NCI-H524 (cell line): ENCODE results near the gene ARHGAP8.

Experiments used
- DNase-seq, 2 experiments: peaks; one replicate each; lab custom pipeline; 2025; lab: John Stamatoyannopoulos, UW

Gene ARHGAP8

DNA sequence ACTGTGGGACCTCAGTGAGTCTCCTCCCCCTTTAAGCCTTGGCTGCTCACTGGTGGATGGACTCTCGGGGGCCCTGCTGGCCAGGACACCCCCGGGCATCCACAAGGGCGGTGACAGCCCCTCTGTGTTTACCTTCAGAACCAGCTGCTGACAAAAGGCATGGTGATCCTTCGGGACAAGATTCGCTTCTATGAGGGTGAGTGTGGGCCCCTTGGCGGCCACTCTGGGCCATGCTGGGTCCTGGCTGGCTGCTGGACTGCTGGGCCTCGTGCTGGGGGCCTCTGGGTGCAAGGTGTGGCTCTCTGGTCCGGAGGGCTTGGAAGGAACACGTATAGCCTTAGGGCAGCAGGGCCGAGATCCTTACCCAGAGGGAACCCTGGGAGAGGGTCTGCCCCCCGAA, 25.9 kb upstream of the ARHGAP8 start:
- no peak for DNase-seq

DNA sequence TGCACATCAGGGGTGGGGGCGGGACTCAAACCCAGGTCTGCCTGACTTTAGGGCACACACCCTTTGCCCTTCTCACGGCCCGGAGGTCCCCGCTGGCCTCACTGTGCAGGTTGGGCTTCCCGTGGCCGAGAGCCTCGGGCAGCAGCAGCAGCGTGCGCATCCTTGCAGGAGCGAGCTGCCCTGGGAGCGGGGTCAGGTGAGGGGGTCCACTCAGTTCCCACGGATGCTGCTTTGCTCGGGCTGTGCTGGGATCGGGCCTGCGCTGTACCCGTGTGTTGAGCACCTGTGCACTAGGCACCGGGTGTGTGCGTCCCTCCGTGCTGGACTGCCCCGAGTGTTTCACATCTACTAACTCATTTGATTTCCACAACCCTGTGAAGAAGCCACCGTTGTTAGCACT, 25.2 kb upstream of the ARHGAP8 start:
- DNase-seq = no peak

DNA sequence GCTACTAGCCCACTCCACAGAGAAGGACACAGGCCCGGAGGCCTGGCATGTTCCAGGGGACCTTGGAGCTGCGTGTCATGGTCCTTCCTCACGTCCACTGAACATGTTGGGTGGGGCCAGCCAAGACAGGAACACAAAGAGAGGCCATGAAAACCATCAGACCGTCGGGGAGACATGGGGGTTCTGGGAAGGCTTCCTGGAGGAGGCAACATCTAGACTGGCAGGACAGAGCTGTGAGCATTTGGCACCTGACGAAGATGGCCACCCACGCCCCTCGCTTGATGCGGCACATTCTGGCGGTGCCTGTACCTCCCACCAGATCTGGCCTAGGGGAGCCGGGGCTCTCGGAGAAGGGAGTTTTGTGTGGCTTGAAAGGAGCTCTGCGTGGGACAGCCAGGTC, 24.7 kb upstream of the ARHGAP8 start:
- no peak for DNase-seq

DNA sequence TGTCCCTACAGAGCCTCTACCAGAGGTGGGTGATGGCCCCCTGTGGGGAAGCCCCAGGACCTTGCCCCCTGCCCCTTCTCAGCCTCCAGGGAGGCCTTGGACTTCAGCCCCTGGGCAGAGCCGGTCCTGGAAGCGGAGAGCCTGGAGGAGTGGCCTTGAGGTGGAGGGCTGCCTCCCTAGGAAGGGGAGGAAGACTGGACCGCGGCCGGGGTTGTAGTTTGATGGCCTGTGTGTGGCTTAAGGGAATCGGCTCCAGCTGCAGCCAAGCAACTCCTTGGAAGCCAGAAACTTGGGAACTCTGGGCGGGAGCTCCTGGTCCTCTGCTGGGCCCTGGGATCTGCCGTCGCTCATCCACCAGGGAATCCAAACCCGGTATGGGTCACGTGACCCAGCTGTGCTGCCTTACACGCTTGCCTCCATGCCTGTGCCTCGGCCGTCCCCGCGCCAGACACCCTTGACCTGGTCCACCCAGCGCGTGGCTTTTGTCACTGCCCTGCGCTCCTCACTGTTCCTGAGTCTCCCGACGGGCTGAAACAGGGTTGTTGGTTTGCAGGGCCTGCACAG, 23.5 kb upstream of the ARHGAP8 start:
- DNase-seq = no peak

DNA sequence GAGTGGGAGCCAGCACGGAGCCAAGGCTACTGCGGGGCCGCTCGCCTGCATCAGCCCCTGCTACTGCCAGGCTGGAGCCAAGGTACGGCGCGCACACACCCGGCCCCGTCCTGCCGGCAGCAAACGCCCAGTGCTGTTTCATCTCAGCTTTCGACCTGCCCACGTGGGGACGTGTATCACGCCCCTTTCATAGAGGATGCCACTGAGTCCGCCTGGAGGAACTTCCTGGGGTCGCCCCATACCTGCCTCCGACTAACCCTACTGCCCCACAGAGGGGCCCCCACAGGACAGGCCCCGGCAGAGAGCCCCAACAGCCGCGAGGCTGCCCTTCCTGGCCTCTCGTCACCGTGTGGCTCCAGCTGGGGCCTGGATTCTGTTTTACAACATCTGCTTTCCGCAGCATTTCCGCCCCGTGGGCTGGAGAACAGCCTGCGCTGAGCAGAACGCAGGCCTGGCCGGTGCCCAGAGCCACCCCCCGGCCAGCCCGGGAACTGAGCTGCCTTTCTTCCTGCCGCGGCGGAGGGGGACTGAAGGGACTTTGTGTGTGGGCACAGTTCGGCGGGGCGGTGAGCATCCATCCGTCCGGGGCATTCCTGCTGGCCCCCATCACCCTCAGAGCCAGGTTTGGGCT, 22.9 kb upstream of the ARHGAP8 start:
- DNase-seq = no peak

DNA sequence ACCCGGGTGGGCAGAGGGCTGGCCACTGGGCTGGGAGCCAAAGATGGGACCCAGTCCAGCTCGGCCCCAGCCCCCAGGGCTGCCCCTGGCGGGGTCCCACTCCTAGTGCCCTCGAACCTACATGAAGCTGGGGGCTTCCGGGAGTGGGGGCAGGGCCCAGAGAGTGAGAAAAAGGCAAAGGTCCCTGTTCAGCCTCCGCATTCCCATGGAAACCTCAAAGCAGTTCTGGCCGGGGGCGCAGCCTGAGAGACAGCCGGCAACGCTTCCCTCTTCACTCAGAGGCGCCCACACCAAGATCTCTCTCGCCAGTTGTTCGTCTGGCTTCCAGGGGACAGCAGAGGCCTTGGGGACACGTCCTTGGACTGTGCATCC, 22.4 kb upstream of the ARHGAP8 start:
- no peak for DNase-seq

DNA sequence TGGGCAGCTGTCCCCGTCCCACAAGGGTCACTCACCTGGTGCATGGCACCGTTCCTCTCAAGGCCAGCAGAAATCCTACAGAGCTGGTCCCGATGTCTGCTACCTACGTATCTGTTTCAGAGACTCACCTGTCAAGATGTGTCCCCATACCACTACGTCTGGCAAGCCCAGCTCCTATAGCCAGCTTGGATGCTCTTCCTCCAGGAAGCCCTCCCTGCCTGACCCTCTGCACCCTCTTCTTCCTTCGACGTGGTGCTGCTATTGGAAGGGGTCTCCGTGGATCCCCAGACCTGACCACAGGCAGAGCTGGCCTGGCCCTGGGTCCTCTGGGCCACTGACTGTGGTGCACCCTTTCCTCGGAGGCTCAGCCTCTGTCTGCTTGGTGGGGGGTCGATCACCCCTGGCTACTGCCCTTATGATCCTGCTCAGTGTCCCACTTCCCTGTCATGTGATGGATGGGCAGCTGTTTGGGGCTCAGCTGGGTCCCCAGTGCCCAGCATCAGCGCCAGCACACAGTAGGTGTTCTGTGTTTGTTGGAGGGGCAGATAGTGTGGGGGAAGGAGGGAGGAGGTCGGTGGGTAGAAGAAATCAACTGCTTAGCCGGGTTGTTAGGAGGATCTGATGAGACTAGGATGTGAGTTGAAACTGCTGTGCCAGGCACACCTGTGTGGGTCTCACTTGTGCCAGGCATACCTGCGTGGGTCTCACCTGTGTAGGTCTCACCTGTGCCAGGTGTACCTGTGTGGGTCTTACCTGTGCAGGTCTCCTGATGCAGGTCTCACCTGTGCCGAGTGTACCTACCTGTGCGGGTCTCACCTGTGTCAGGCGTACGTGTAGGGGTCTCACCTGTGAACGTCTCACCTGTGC, 21.7 kb upstream of the ARHGAP8 start:
- no peak for DNase-seq

DNA sequence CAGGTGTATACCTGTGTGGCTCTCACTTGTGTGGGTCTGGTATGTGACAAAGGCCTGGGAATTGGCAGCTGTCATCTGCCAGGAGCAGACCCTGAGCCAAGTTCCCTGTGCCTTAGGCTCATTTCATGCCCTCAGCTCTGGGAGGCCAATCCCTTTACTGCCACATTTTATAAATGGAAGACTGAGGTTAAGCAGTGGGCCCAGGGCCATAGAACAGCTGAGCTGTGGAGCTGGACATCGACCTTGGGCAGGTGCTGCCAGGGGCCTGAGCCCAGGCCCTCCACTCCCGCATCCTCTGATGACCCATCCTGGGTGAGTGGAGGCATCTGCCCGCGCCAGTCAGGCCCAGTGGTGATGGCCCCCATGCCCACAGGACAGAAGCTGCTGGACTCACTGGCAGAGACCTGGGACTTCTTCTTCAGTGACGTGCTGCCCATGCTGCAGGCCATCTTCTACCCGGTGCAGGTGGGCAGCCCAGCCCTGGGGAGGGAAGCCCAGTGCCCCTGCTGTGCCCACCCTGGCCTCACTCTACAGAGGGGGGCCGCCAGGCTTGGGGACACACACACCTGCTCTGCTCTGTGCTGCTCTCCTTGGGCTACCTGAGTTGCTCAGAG, 20.9 kb upstream of the ARHGAP8 start:
- no peak for DNase-seq

DNA sequence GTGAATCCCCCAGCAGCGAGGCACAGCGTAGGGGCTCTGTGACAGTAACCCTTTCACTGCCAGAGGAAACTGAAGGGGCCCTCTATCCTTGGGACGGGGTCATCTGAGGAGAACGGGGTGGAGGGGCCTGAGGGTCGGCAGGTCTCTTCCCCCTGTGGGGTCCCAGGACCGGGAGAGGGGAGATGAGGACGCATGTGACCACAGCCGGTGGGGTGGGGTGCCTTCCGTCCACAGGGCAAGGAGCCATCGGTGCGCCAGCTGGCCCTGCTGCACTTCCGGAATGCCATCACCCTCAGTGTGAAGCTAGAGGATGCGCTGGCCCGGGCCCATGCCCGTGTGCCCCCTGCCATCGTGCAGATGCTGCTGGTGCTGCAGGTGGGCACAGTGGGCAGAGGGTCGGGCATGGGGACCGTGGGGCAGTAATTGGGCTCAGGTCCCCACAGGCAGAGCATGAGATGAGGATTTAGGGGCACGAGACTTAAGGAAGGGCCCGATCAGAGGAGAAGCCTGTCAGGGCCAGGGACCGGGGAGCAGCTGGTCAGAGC, 20.3 kb upstream of the ARHGAP8 start:
- no peak for DNase-seq

DNA sequence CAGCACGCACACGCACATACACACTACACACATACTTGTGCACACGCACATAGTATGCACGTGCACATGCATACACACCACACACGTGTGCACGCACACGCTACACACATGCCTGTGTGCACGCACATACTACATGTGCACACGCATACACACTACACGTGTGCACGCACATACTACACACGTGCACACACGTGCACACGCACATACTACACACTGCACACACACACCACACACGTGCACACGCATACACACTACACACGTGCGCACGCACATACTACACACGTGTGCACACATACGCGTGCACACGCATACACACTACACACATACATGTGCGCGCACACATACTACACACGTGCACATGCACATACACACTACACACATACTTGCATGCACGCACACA, 19.7 kb upstream of the ARHGAP8 start:
- DNase-seq = no peak

DNA sequence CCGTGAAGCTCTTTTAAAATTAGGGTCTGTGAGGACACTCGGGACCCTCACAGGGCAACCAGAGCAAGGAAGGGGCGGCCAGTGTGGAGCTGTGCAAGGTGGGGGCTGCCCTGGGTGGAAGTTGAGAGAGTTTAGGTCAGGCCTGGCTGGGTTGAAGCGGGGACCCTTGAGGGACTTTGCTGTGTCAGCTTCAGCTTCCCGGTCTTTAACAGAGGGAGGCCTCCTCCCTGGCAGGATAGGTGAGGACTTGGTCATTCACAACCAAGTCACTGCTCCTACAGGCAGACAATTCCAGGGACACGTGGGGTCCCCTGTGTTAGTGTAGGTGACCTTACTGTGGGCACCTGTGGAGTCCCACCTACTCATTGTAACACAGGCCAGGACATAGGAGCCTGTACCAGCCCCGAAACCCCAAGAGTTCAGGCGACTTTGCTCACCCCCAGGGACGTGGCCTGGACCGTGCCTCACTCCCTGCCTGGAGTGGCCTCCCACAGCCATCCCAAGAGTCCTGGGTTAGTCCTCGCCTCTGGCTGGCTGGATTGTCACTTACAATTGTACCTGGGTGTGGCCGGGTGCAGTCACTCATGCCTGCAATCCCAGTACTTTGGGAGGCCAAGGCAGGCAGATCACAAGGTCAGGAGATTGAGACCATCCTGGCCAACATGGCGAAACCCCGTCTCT, 18.8 kb upstream of the ARHGAP8 start:
- no peak for DNase-seq

DNA sequence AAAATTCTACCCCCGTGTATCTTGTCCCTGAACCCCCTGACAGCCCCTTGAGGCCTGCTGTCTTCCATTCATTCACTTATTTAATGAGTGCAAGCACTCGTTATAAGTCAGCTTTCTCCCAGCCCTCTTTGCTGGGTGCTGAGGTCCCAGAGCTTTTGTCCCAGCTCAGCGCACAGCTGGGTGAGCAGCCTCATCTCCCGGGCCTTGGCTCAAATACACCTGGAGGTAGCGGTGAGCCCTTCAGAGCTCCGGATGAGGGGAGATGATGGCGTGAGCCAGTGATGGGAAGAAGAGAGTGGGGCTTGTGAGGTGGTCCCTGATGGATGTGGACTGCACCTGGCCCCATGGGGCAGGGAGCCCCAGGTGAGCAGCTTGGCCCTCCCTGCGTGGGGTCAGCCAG, 18.1 kb upstream of the ARHGAP8 start:
- no peak for DNase-seq

DNA sequence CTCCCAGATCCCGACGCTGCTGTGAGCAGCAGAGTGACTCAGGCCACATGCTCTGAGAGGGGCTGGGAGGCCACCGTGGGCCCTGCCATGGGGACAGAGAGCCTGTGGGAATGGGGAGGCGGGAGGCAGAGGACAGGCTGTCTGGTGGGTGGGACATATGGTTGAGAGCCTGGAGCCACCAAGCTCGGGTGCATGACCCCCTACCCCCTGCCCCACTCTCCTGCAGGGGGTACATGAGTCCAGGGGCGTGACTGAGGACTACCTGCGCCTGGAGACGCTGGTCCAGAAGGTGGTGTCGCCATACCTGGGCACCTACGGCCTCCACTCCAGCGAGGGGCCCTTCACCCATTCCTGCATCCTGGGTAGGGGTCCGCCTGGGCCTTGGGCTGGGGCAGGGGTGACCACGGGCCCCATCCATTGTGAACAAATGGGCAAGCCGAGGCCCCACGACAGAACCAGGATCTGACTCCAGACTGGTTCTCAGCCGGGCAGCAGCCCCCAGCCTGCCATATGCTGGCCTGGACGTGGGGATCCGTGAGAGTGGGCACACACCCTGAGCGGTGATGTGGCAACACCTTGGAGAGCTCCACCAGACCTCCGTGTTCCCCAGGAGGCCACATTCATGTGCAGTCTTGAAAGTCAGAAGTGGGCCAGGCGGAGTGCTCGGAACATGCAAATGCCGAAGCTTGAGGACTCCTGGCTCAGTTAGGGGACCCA, 17.4 kb upstream of the ARHGAP8 start:
- no peak for DNase-seq

DNA sequence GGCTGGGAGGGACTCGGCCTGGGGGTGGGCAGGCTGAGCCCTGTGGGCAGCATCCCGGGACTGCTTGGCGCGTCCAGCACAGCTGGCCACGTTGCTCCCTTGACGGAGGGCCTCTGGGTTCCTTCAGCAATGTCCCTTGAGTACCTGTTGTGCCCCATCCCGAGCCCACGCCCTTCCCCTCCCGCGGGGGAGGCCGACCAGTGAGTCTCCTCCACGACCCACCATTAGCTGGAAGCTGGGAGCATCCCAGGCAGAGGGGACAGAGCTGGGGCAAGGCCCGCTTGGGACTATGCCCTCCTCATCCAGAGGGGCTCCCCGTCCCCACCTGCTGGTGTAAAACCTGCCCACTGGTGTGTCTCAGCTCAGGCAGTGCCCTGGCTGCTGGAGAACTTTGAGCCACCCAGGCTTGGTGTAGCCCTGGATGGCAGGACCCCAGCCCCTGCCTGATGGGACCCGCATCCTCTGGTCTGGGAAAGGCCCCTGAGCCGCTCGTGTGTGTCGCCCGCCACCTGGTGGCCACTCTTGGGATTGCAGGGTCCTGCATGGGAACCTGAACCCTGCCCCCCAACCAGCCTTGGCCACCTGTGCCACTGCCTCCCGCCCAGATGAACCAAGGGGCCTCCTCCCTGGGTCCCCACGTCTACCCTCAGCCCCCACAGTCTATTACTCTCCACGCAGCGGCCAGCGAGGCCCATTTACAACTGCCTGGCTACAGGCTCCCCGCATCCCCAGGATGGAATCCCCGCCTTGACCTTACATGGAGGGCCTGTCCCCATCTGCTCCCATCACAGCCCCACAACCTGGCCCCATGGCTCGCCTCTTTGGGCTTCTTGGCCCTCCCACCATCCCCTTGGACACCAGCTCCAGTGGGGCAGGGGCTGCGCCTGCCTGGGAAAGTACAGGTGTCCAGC, 16.6 kb upstream of the ARHGAP8 start:
- DNase-seq = peak; percentile 42 to 69

DNA sequence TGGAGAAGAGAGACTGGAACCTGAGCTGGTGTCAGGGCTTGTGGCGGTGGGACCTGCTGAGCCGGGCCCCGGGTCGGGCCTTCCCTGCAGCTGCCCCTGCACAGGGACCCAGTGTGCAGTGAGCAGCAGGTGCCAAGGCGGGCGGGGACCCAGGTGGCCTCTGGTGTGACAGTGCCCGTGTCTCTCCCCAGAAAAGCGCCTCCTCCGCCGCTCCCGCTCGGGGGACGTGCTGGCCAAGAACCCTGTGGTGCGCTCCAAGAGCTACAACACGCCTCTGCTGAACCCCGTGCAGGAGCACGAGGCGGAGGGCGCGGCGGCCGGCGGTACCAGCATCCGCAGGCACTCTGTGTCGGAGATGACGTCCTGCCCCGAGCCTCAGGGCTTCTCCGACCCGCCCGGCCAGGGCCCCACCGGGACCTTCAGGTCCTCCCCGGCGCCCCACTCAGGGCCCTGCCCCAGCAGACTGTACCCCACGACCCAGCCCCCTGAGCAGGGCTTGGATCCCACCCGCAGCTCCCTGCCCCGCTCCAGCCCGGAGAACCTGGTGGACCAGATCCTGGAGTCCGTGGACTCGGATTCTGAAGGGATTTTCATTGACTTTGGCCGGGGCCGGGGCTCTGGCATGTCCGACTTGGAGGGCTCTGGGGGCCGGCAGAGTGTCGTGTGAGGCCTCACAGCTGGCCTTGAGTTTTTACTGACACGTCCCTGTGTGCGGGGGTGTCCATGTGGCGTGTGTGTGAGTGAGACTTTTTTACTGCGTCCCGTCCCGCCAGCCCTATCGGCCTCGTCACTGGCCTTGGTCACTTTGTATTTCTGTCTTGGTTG, 15.6 kb upstream of the ARHGAP8 start:
- DNase-seq = no peak

DNA sequence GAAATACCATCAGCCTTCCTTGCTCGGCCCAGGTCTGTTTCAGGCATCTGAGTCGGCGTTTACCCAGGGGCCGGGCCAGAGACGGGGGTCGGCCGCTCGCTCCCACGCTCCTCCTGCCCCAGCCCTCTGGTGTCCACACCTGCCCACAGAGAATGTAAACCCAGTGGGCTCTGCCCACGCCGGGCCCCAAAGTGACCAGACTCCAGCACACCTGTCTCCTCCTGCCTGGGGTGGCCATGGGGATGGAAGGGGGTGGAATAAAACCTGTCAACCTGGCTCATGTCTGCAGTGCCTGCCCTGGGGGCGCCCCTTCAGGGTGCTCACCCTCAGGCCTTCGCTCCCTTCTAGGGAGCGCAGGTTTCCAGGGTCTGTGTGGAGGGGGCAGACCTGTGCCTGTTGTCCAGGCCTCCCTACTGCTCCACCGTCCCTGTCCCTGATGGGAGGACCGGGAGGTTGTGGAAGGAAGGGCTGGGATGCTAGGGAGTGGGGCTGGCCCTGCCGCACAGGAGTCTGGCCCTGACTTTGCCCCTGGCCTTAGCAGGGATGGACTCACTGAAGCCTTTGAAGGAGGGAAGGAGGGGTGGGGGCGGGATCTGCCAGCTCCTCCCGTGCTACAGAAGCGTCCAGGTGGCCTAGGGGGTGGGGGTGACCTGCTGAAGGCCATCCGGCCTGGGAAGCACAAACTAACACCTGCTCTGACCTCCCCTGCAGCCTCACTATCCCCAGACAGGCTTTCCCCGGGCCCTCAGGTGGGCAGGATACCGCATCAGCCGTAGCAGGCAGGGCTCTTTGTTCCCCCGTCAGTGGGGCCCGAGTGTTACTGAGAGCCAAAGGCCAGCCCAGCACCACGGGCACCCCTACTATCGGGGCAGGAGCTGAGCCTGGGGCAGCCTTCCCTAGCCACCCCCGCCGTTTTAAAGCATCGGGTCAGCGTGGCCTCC, 14.7 kb upstream of the ARHGAP8 start:
- no peak for DNase-seq

DNA sequence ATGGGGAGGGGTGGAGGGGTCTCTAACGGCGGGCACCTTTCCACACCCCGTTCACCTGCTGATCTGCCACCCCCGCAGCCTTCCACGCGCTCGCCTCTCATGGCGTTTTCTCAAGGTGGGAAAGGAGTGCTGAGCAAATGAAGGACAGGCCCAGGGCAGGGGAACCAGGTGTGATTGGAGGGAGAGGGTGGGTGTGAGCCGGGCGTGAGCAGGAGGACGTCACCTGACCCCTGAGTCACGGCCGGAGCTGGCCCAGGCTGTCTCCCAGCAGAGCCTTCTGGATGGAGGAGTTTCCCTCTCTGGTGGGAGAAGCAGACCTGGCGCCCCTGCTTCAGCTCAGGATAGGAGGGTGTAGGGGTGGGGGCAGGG, 14.0 kb upstream of the ARHGAP8 start:
- no peak for DNase-seq

DNA sequence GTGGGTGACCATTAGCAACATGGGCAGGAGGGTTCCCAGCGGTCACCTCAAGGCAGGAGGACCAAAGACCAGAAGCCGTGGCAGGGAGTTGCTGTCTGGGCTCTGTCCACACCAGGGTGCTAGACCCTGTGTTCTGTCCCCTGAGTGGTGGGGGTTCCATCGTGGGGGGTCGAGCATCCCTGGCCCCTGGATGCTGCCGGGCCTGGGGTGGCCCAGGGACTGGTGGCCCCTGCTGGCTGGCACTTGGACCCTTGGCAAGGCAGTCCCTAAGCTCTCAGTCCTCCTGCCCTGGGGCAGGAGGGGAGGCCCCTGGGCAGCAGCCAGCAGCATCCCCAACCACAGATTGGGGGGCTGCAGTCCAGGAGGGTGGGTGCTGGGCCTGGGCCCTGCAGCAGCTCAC, 13.4 kb upstream of the ARHGAP8 start:
- no peak for DNase-seq
